ENCODE data around the gene RAP1B.

The RAP1B gene

DNA sequence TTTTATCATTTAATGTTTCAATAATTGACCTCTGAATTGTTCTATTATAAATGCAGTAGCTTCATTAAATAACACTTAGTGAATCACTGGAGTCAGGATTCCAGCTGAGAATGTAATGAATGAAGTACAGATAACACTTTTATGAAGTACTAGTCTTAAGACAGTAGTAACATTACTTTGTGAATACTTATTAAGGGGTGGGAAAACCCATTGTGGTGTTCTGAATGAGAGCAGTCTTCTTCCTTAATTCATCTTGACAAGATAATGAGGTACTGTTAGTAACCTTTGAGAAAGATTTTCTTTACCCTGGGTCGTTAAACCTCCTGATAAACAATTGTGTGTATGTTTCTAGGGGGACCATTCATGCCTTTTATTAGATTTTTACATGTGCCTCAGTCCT, 88.8 kb downstream of the RAP1B start:
- Histone ChIP-seq H2AFZ (ENCODE audit: low read length) (no peak overlapping the region), H3K9me3 (replicated peaks; ENCODE audit: insufficient read depth, low read length) (no peaks in the 10 kb centered on the region), H4K20me1 (ENCODE audit: insufficient read depth, low read length) (no peaks in the 10 kb centered on the region), H3F3A (ENCODE audit: insufficient read depth, low read length) (no peaks in the 10 kb centered on the region), H3K9me2 (replicated peaks; ENCODE audit: insufficient read depth, low read length) (no peaks in the 10 kb centered on the region), H3K27me3 (replicated peaks; ENCODE audit: insufficient read depth, low read length) (no peaks in the 10 kb centered on the region), H3K4me1 (ENCODE audit: low read length) (no peaks in the 10 kb centered on the region), H3K36me3 (replicated peaks; ENCODE audit: insufficient read depth, low read length) (peaks cover 3% of the 10 kb centered on the region; the same call in 1 of the 2 replicates), H3K4me3 (ENCODE audit: low read length) (no peak overlapping the region), H3K79me2 (ENCODE audit: low read length) (no peaks in the 10 kb centered on the region), H3K27ac (ENCODE audit: low read length) (no peak overlapping the region), H3K9ac (ENCODE audit: low read length) (no peak overlapping the region), H3K4me2 (ENCODE audit: low read depth, low read length) (no peak overlapping the region)
- no peak for DNase-seq
- no peak for TF ChIP-seq EZH2 (optimal IDR thresholded peaks at IDR 0.05; ENCODE audit: low read depth, low read length)
- no peak for TF ChIP-seq EZH2phosphoT487 (IDR thresholded peaks at IDR 0.05; ENCODE audit: low read length)
- TF ChIP-seq, protein P1, sequence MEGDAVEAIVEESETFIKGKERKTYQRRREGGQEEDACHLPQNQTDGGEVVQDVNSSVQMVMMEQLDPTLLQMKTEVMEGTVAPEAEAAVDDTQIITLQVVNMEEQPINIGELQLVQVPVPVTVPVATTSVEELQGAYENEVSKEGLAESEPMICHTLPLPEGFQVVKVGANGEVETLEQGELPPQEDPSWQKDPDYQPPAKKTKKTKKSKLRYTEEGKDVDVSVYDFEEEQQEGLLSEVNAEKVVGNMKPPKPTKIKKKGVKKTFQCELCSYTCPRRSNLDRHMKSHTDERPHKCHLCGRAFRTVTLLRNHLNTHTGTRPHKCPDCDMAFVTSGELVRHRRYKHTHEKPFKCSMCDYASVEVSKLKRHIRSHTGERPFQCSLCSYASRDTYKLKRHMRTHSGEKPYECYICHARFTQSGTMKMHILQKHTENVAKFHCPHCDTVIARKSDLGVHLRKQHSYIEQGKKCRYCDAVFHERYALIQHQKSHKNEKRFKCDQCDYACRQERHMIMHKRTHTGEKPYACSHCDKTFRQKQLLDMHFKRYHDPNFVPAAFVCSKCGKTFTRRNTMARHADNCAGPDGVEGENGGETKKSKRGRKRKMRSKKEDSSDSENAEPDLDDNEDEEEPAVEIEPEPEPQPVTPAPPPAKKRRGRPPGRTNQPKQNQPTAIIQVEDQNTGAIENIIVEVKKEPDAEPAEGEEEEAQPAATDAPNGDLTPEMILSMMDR (IDR thresholded peaks at IDR 0.05; ENCODE audit: low read length): no peak

All from MM.1S (cell line).